Cardiac septum (tissue), 1 donor: ENCODE measurements around the gene C1QTNF9B. TPM values are rescaled to one million over a fixed set of nuclear protein-coding genes. Genes with fewer than 3 reads are reported as not detected.

Source experiments
- DNase-seq: peaks from one replicate; pipeline ENCODE4 v3.0.0-alpha.2; 2020; ENCODE audit warnings: low spot score
- intact Hi-C: fragments of 100-400 bp; cut with DNase I; formaldehyde crosslinking; loops from one replicate; pipeline ENCODE4 v1.14.0; 2022
- total RNA-seq: library from RNA; stranded (reverse); fragmentation: NEBNext Ultra II Directional; extraction: Animal tissue kit (Norgen Biotek cat#: 25700); gene quantifications from one replicate; pipeline ENCODE4 v1.2.1, GENCODE V29; 2021
- donor health status: DM: no; HTN: no; CAD: no.

The C1QTNF9B gene
- total RNA-seq, 1 donor from 2014 or later = 0.48 TPM

- intact Hi-C loops = no loop called here
- DNase-seq = no peak
Observed at GRCh38 chr13:23865906-23866305, 31.4 kb downstream of the C1QTNF9B start.

- intact Hi-C loops = no loop called here
- DNase-seq = no peak
Observed at GRCh38 chr13:23865026-23865425, 32.3 kb downstream of the C1QTNF9B start.

GRCh38 chr13:23861310-23861709, 36.0 kb downstream of the C1QTNF9B start:
- intact Hi-C loops = no loop called here
- DNase-seq = no peak

GRCh38 chr13:23859904-23860303, 37.4 kb downstream of the C1QTNF9B start:
- no peak for DNase-seq
- intact Hi-C loops = no loop called here

GRCh38 chr13:23859455-23859854, 37.8 kb downstream of the C1QTNF9B start:
- DNase-seq = no peak
- intact Hi-C loops = no loop called here

GRCh38 chr13:23858546-23858945, 38.8 kb downstream of the C1QTNF9B start:
- no peak for DNase-seq
- intact Hi-C loops = no loop called here

- intact Hi-C loops = no loop called here
- no peak for DNase-seq
Observed at GRCh38 chr13:23856008-23856750, 41.1 kb downstream of the C1QTNF9B start.

- intact Hi-C loops = no loop called here
- no peak for DNase-seq
Observed at GRCh38 chr13:23855360-23855759, 41.9 kb downstream of the C1QTNF9B start.

GRCh38 chr13:23852351-23852750, 45.0 kb downstream of the C1QTNF9B start:
- intact Hi-C loops = no loop called here
- DNase-seq = no peak

GRCh38 chr13:23851106-23851505, 46.2 kb downstream of the C1QTNF9B start:
- no peak for DNase-seq
- intact Hi-C loops = no loop called here

GRCh38 chr13:23850134-23850533, 47.2 kb downstream of the C1QTNF9B start:
- intact Hi-C loops = no loop called here
- DNase-seq = no peak

- DNase-seq = no peak
- intact Hi-C loops = no loop called here
Observed at GRCh38 chr13:23849670-23850069, 47.6 kb downstream of the C1QTNF9B start.

- intact Hi-C loops = no loop called here
- no peak for DNase-seq
Observed at GRCh38 chr13:23848646-23849141, 48.6 kb downstream of the C1QTNF9B start.

GRCh38 chr13:23848019-23848418, 49.3 kb downstream of the C1QTNF9B start:
- intact Hi-C loops = no loop called here
- DNase-seq = no peak

- intact Hi-C loops = no loop called here
Observed at GRCh38 chr13:23847497-23847896, 49.8 kb downstream of the C1QTNF9B start.

GRCh38 chr13:23845105-23845725, 52.1 kb downstream of the C1QTNF9B start:
- intact Hi-C loops = no loop called here

More at GRCh38 chr13:23847497-23847896, 49.8 kb downstream of the C1QTNF9B start:
- no peak for DNase-seq

GRCh38 chr13:23844132-23844531, 53.2 kb downstream of the C1QTNF9B start:
- intact Hi-C loops = no loop called here
- DNase-seq = no peak

More at GRCh38 chr13:23845105-23845725, 52.1 kb downstream of the C1QTNF9B start:
- DNase-seq = no peak

- no peak for DNase-seq
- intact Hi-C loops = no loop called here
Observed at GRCh38 chr13:23843436-23843835, 53.9 kb downstream of the C1QTNF9B start.

GRCh38 chr13:23842406-23842805, 54.9 kb downstream of the C1QTNF9B start:
- intact Hi-C loops = no loop called here
- no peak for DNase-seq
